Measurements from ENCODE around the gene GNAT1. TPM values are rescaled to one million over a fixed set of nuclear protein-coding genes. Genes with fewer than 3 reads are reported as not detected.

The GNAT1 gene
- total and polyA plus RNA-seq, 8 donors, result not detected

GRCh38 chr3:50245251-50245745 is 53.9 kb downstream of the GNAT1 start:
- Histone ChIP-seq H3K27ac (peak overlapping the region; percentile 18 to 73 (median 56)), H3K27me3 (no peaks in the 10 kb centered on the region), H3K4me3 (peak overlapping the region in 1 of 4 donors; percentile 56), H3K36me3 (no peaks in the 10 kb centered on the region), H3K9me3 (no peaks in the 10 kb centered on the region), H3K4me1 (peaks cover 0 to 24% (median 5%) of the 10 kb centered on the region in 3 donors)
- TF ChIP-seq, protein P1, sequence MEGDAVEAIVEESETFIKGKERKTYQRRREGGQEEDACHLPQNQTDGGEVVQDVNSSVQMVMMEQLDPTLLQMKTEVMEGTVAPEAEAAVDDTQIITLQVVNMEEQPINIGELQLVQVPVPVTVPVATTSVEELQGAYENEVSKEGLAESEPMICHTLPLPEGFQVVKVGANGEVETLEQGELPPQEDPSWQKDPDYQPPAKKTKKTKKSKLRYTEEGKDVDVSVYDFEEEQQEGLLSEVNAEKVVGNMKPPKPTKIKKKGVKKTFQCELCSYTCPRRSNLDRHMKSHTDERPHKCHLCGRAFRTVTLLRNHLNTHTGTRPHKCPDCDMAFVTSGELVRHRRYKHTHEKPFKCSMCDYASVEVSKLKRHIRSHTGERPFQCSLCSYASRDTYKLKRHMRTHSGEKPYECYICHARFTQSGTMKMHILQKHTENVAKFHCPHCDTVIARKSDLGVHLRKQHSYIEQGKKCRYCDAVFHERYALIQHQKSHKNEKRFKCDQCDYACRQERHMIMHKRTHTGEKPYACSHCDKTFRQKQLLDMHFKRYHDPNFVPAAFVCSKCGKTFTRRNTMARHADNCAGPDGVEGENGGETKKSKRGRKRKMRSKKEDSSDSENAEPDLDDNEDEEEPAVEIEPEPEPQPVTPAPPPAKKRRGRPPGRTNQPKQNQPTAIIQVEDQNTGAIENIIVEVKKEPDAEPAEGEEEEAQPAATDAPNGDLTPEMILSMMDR (IDR thresholded peaks at IDR 0.05), result no peak
- 74 to 80% methylated on average over 16 of the region's 16 CpGs for WGBS, 2 donors
- intact Hi-C loops (cut with DNase I), result no loop called here
- ATAC-seq, result no peak
- DNase-seq, result peak in 1 of 6 donors; percentile 69
- FAIRE-seq, result no peak

DNA sequence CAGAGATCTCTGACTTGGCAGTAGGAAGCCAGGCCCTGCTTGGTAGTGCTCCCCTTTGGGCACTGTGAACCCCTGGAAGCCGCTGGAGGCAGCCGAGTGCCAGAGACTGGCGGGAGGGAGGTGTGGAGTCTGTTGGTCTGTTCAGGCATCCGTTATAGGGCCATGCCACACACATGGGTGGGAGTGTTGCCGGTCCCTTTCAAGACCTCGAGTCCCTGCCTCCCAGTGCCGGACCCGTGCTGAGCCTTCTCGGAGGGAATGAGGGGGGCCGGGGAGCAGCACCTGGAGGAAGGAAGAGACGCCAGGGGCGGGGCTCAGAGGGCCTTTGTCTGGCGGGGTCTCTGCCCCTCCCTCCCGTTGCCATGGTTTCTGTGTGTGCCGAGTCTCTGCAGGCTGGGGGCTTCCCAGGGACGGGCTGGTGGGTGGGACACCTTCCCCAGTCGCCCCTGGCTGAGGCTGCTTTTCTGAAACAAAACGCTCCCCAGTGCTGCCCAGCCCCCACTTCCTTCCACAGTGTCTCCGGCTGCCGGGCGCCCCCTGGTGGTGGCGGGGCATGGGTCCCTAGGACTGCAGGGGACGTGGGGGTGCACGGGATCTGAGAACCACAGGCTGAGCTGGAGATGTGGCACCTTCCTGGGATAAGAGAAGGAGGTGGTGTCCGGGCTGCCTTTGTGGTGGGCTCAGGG is 54.6 kb downstream of the GNAT1 start:
- H3K36me3 ChIP-seq, result no peaks in the 10 kb centered on the region
- DNase-seq (peak; percentile 79 to 99 (median 91)), ATAC-seq (peak; percentile 90 to 91 (median 90)), FAIRE-seq (no peak)
- TF ChIP-seq, protein P1 (IDR thresholded peaks at IDR 0.05), result peak; percentile 92 to 98 (median 97)
- peak overlapping the region; percentile 18 to 73 (median 56) for H3K27ac ChIP-seq
- H3K4me3 ChIP-seq, result peak overlapping the region in 3 of 4 donors; percentile 9 to 56 (median 40)
- 2 to 3% methylated on average over 20 to 25 of the region's 25 CpGs for WGBS, 2 donors
- intact Hi-C loops (cut with DNase I), result no loop called here
- no peaks in the 10 kb centered on the region for H3K9me3 ChIP-seq
- peaks cover 0 to 24% (median 5%) of the 10 kb centered on the region in 3 donors for H3K4me1 ChIP-seq
- H3K27me3 ChIP-seq, result no peaks in the 10 kb centered on the region

DNA sequence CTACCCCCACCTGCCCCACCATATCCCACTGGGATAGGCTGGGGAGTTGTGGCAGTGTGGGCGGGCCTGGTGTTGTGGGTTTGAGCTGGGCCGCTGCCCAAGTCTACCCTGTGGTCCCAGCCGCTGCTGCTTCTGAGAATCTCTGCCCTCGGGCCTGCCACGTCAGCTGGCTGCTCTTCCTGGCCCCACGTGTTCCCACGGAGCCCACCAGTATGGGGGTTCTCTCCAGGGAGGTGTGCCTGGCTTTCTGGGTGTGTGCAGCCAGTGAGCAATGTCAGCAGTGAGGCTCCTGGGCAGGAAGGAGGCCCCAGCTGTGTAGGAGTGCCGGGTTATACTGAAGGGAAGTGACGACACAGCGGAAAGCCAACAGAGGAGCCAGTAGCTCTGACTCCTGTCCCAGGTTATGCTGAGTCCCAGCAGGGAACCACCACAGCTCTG is 55.1 kb downstream of the GNAT1 start:
- Histone ChIP-seq H3K9me3 (no peaks in the 10 kb centered on the region), H3K4me3 (peak overlapping the region in 1 of 4 donors; percentile 56), H3K36me3 (no peaks in the 10 kb centered on the region), H3K27ac (peak overlapping the region in 3 of 4 donors; percentile 18 to 73 (median 70)), H3K27me3 (no peaks in the 10 kb centered on the region), H3K4me1 (peaks cover 0 to 24% (median 5%) of the 10 kb centered on the region in 3 donors)
- 35 to 40% methylated on average over 10 of the region's 10 CpGs for WGBS, 2 donors
- intact Hi-C loops (cut with DNase I), result no loop called here
- peak in 3 of 4 donors; percentile 4 to 31 (median 16) for ATAC-seq
- no peak for FAIRE-seq
- TF ChIP-seq, protein P1 (IDR thresholded peaks at IDR 0.05), result no peak
- DNase-seq, result no peak

Small RNA genes lying within 50 kb of the gene (microRNA-seq; reads per million reads assigned to microRNA genes)
- gene MIR566 (0 reads per million in 2 donors), gene MIR5787 (0 to 0.39 reads per million in 2 donors)

Other genes with a start within 250 kb of the GNAT1 start
- 10 to 100 TPM; 42.5 to 96.9 (median 65.1) TPM for gene RBM5, start 102.7 kb upstream of the GNAT1 start, total RNA-seq
- gene RBM5, start 102.7 kb upstream of the GNAT1 start, polyA plus RNA-seq, result 100 to 1,000 TPM in 1 of 2 donors, 10 to 100 TPM in 1; 97.2 to 186 TPM
- gene SEMA3F, start 36.3 kb upstream of the GNAT1 start, total RNA-seq, result 1 to 10 TPM; 1.4 to 7.7 (median 2.9) TPM
- 1 to 10 TPM; 7.1 to 8.8 TPM for gene SEMA3F, start 36.3 kb upstream of the GNAT1 start, polyA plus RNA-seq
- 10 to 100 TPM; 21.2 to 57.9 (median 38.6) TPM for gene SLC38A3, start 13.7 kb downstream of the GNAT1 start, total RNA-seq
- gene SLC38A3, start 13.7 kb downstream of the GNAT1 start, polyA plus RNA-seq, result 10 to 100 TPM; 35.2 to 40.8 TPM
- gene GNAI2, start 44.6 kb downstream of the GNAT1 start, total RNA-seq, result 100 to 1,000 TPM in 1 of 6 donors, 10 to 100 TPM in 5; 26.9 to 104 (median 42.9) TPM
- 10 to 100 TPM; 54.1 to 97.6 TPM for gene GNAI2, start 44.6 kb downstream of the GNAT1 start, polyA plus RNA-seq
- gene SEMA3B, start 77.5 kb downstream of the GNAT1 start, total RNA-seq, result 10 to 100 TPM; 27.5 to 53.5 (median 33.2) TPM
- gene SEMA3B, start 77.5 kb downstream of the GNAT1 start, polyA plus RNA-seq, result 100 to 1,000 TPM; 118 to 223 TPM
- gene LSMEM2, start 87.5 kb downstream of the GNAT1 start, total RNA-seq, result under 1 TPM in 1 of 6 donors, not detected in 5; 0.12 TPM
- gene LSMEM2, start 87.5 kb downstream of the GNAT1 start, polyA plus RNA-seq, result 1 to 10 TPM in 1 of 2 donors, under 1 TPM in 1; 0.15 to 2.1 TPM
- gene IFRD2, start 100.8 kb downstream of the GNAT1 start, total RNA-seq, result 10 to 100 TPM; 47.1 to 81.6 (median 55.1) TPM
- 100 to 1,000 TPM; 101 to 117 TPM for gene IFRD2, start 100.8 kb downstream of the GNAT1 start, polyA plus RNA-seq
- 1 to 10 TPM in 1 of 6 donors, under 1 TPM in 5; 0.46 to 1.3 (median 0.65) TPM for gene HYAL3, start 107.8 kb downstream of the GNAT1 start, total RNA-seq
- 1 to 10 TPM; 1.6 to 2.1 TPM for gene HYAL3, start 107.8 kb downstream of the GNAT1 start, polyA plus RNA-seq
- 1 to 10 TPM; 2.6 to 6.6 (median 5.0) TPM for gene NAA80, start 107.8 kb downstream of the GNAT1 start, total RNA-seq
- 10 to 100 TPM; 13.0 to 15.6 TPM for gene NAA80, start 107.8 kb downstream of the GNAT1 start, polyA plus RNA-seq
- 1 to 10 TPM; 3.1 to 7.1 (median 5.7) TPM for gene HYAL1, start 112.0 kb downstream of the GNAT1 start, total RNA-seq
- 10 to 100 TPM in 1 of 2 donors, 1 to 10 TPM in 1; 8.2 to 11.7 TPM for gene HYAL1, start 112.0 kb downstream of the GNAT1 start, polyA plus RNA-seq
- 10 to 100 TPM in 4 of 6 donors, 1 to 10 TPM in 2; 6.3 to 22.1 (median 13.3) TPM for gene HYAL2, start 131.1 kb downstream of the GNAT1 start, total RNA-seq
- 10 to 100 TPM; 28.4 to 39.5 TPM for gene HYAL2, start 131.1 kb downstream of the GNAT1 start, polyA plus RNA-seq
- gene TUSC2, start 136.6 kb downstream of the GNAT1 start, total RNA-seq, result 10 to 100 TPM; 10.2 to 18.7 (median 16.1) TPM
- 10 to 100 TPM; 20.8 to 21.8 TPM for gene TUSC2, start 136.6 kb downstream of the GNAT1 start, polyA plus RNA-seq
- 10 to 100 TPM; 10.3 to 23.0 (median 12.2) TPM for gene RASSF1, start 149.2 kb downstream of the GNAT1 start, total RNA-seq
- gene RASSF1, start 149.2 kb downstream of the GNAT1 start, polyA plus RNA-seq, result 10 to 100 TPM; 17.5 to 29.5 TPM
- 1 to 10 TPM in 3 of 6 donors, under 1 TPM in 3; 0.35 to 1.3 (median 1.1) TPM for gene ZMYND10, start 154.1 kb downstream of the GNAT1 start, total RNA-seq
- gene ZMYND10, start 154.1 kb downstream of the GNAT1 start, polyA plus RNA-seq, result 1 to 10 TPM; 5.1 to 8.3 TPM
- 10 to 100 TPM; 17.1 to 29.2 (median 18.6) TPM for gene NPRL2, start 159.2 kb downstream of the GNAT1 start, total RNA-seq
- gene NPRL2, start 159.2 kb downstream of the GNAT1 start, polyA plus RNA-seq, result 10 to 100 TPM; 40.9 to 41.8 TPM
- 10 to 100 TPM in 4 of 6 donors, 1 to 10 TPM in 2; 8.6 to 14.2 (median 12.8) TPM for gene CYB561D2, start 159.3 kb downstream of the GNAT1 start, total RNA-seq
- 10 to 100 TPM; 15.3 to 30.4 TPM for gene CYB561D2, start 159.3 kb downstream of the GNAT1 start, polyA plus RNA-seq
- gene TMEM115, start 167.9 kb downstream of the GNAT1 start, total RNA-seq, result 10 to 100 TPM; 13.8 to 22.3 (median 16.1) TPM
- 10 to 100 TPM; 25.0 to 29.2 TPM for gene TMEM115, start 167.9 kb downstream of the GNAT1 start, polyA plus RNA-seq

Data from pancreas (tissue), 10 donors.